ENCODE results near the gene ZBTB12.
"Not testable (repeated sequence)": the region's sequence is repeated elsewhere in the genome, so short reads cannot be mapped to it uniquely, and the experiment has no call there.

Gene ZBTB12

GRCh38 chr6:31906727-31907126 is 4.8 kb upstream of the ZBTB12 start:
- not testable (repeated sequence) for ATAC-seq, DNase-seq, H3K27ac Mint-ChIP-seq, H3K27me3 Mint-ChIP-seq, H3K4me1 Mint-ChIP-seq, H3K4me3 Mint-ChIP-seq, H3K9me3 Mint-ChIP-seq

GRCh38 chr6:31906122-31906521 is 4.2 kb upstream of the ZBTB12 start:
- peaks cover 14% of the 10 kb centered on the region for H3K4me1 Mint-ChIP-seq
- H3K4me3 Mint-ChIP-seq = no peak overlapping the region
- peaks cover 10% of the 10 kb centered on the region for H3K27me3 Mint-ChIP-seq
- peak overlapping the region in 1 of 2 donors; percentile 4 for H3K27ac Mint-ChIP-seq
- ATAC-seq (no peak), DNase-seq (no peak)
- no peaks in the 10 kb centered on the region for H3K9me3 Mint-ChIP-seq

DNA sequence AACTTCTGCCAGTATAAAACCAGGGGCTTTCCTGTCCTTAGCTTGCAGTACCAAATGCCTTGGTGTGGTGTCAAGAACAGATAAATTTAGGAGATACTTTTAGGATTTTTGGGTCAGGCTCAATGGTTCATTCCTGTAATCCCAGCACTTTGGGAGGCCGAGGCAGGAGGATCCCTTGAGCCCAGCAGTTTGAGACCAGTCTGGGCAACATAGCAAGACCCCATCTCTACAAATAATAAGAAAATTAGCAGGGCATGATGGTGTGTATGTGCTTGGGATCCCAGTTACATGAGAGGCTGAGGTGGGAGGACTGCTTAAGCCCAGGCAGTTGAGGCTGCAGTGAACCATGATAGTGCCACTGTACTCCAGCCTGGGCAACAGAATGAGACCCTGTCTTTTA is 3.2 kb upstream of the ZBTB12 start:
- ATAC-seq (no peak), DNase-seq (no peak)
- peaks cover 10% of the 10 kb centered on the region for H3K27me3 Mint-ChIP-seq
- no peak overlapping the region for H3K27ac Mint-ChIP-seq
- H3K4me1 Mint-ChIP-seq = peaks cover 24% of the 10 kb centered on the region
- H3K9me3 Mint-ChIP-seq = no peaks in the 10 kb centered on the region
- H3K4me3 Mint-ChIP-seq = no peak overlapping the region

DNA sequence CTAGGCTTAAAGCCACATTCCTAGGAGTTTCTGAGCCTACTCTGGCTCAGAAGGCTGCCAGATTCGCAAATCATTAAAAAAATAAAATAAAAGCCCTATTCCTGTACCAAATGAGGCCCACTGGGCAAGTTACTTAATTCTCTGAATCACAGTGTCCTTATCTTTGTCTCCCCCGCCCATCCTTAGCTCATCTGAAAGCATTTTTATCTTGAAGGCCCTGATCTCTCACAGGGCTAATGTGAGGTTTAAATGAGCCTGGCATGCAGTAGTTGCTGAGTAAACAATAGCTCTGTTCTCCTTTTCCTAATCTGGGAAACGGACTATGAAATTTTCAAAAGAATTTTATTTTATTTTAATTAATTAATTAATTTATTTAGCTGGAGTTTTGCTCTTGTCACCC is 2.1 kb upstream of the ZBTB12 start:
- ATAC-seq = no peak
- no peak overlapping the region for H3K27ac Mint-ChIP-seq
- DNase-seq = no peak
- H3K4me1 Mint-ChIP-seq = peaks cover 35% of the 10 kb centered on the region
- H3K9me3 Mint-ChIP-seq = no peaks in the 10 kb centered on the region
- H3K27me3 Mint-ChIP-seq = peaks cover 10% of the 10 kb centered on the region
- H3K4me3 Mint-ChIP-seq = no peak overlapping the region

DNA sequence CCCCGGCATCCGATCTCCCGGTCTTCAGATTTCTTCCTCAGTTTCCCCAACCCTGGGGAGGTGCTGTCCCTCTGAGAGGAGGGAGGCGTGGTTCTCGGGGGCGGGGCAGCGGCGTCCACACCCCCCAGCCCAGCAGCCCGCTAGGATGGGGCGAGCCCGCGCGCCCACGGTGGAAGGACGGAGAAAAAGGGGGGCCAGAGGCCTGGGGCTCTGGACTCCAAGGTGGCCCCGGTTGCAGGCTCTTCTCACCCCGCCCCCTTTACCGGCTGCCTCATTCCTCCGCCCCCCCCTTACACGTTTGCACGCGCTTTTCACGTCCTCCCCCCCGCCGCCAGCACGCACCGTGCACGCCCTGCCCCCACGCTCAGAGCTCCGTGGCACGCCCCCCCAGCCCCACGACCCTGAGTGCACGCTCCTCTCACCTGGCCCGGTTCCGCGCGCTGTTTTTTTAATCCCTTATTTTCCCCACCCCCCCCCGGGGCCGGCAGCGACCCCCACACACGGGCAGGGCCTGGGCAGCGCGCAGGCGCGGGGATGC is 402 bp downstream of the ZBTB12 start:
- peak; percentile 19 for ATAC-seq
- peak; percentile 61 to 64 for DNase-seq
- no peaks in the 10 kb centered on the region for H3K9me3 Mint-ChIP-seq
- peaks cover 6% of the 10 kb centered on the region for H3K27me3 Mint-ChIP-seq
- peaks cover 44% of the 10 kb centered on the region for H3K4me1 Mint-ChIP-seq
- H3K4me3 Mint-ChIP-seq = peak overlapping the region; percentile 75 to 90
- H3K27ac Mint-ChIP-seq = peak overlapping the region in 1 of 2 donors; percentile 71

DNA sequence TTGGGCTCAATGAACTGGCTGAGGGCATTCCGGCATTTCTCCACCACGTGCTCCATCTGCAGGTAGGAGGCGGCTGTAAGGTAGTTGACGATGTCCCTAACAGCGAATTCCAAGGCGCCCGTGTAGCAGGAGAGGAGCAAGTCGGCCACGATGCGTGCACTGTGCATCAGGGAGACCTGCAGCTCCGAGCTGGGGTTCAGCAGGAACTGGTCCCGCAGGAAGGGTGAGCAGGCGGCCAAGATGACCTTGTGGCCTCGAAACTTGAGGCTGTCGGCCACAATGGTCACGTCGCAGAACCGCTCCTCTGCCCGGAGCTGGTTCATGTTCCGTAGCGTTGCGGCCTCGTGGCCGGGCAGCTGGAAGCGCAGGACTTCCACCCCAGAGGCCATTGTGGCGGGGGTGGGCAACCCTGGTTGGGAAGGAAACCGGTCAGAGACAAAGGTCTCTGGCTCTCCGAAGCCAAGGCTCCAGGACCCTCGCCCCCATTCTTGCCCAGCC is 920 bp downstream of the ZBTB12 start:
- Mint-ChIP-seq H3K27ac (peak overlapping the region in 1 of 2 donors; percentile 71), H3K9me3 (no peaks in the 10 kb centered on the region), H3K4me1 (peaks cover 50% of the 10 kb centered on the region), H3K4me3 (peak overlapping the region; percentile 75 to 90), H3K27me3 (peaks cover 1% of the 10 kb centered on the region)
- no peak for DNase-seq
- no peak for ATAC-seq

- H3K27me3 Mint-ChIP-seq = no peaks in the 10 kb centered on the region
- H3K4me3 Mint-ChIP-seq = peak overlapping the region; percentile 60 to 86
- ATAC-seq (no peak), DNase-seq (no peak)
- H3K4me1 Mint-ChIP-seq = peaks cover 56% of the 10 kb centered on the region
- H3K27ac Mint-ChIP-seq = no peak overlapping the region
- H3K9me3 Mint-ChIP-seq = no peaks in the 10 kb centered on the region
Measured at GRCh38 chr6:31899882-31900722, 1.8 kb downstream of the ZBTB12 start.

GRCh38 chr6:31899215-31899614 is 2.7 kb downstream of the ZBTB12 start:
- no peak for ATAC-seq
- Mint-ChIP-seq H3K27ac (peak overlapping the region in 1 of 2 donors; percentile 69), H3K4me3 (peak overlapping the region; percentile 60 to 86), H3K27me3 (no peaks in the 10 kb centered on the region), H3K9me3 (no peaks in the 10 kb centered on the region), H3K4me1 (peaks cover 56% of the 10 kb centered on the region)
- DNase-seq = no peak

DNA sequence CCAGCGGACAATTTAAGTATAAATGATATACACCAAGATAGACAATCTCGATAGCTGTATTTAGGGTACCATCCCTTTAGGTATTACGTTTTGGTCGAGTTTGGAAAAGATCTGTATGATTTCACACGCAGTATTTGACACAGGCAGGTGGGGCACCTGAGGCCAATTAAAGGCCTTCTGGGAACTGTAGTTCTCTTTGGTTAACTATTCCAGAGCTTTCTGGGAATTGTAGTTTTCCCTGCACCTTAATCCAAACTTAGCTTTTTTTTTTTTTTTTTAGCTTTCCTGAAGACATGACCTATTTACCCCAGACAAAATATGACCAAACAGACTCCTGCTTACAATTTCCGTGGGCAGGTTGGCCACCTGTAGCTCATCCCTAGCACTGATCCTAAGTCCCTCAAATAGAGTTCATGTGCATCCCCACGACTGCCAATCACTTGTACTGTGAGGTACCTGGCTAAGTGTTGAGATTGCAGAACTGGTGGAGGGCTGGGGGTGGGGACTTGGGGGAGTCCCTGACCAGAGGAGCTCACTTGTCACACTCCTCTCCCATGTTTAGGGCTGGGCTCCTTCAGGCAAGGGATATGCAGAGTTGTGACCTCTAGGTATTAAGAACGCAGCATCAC is 3.4 kb downstream of the ZBTB12 start:
- Mint-ChIP-seq H3K4me3 (peak overlapping the region; percentile 86 to 96), H3K27me3 (no peaks in the 10 kb centered on the region), H3K4me1 (peaks cover 56% of the 10 kb centered on the region), H3K27ac (peak overlapping the region; percentile 79 to 97), H3K9me3 (no peaks in the 10 kb centered on the region)
- DNase-seq (no peak), ATAC-seq (peak; percentile 3)

DNA sequence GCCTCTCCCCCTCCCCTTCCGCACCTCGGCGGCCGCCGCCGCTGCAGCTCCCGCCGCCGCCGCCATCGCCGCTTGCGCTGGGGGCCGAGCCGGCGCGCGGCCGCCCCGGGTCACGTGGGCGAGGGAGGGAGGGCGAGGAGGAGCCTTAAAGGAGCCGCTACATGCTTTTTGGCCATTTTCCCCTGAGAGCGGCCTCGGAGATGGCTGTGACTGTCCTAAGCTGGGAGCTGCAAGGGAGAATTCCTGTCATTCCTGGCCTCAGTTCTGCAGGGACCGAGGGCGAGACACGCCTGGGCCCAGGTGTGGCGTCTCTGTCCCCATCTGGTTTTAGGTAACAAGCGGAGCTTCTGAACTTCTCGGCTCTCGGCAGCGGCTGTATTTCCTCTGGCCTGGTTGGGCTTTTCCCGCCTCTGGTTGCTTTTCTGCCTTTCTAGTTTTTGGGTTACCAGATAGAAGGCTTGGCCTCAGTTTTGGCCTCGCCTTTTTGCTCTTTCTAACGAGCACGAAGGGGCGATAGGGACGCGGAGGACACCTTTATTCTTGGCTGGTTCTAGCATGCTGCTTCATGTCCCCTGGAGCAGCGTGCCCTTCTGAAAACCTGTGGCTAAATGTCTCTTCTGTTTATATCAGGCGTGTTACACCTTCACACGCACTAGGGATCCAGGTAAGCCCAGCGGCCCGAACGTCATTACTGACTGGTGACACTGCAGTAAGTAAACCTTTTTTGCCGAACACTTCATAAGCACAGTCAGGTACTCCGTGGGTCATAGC is 4.1 kb downstream of the ZBTB12 start, which contains the start of gene EHMT2:
TSS of gene EHMT2 (minus strand) at position 87 of the 771 bp plus-strand sequence. CDS start at position 66, 21 bp downstream.
- Mint-ChIP-seq H3K27me3 (no peaks in the 10 kb centered on the region), H3K9me3 (no peaks in the 10 kb centered on the region), H3K4me3 (peak within 1 kb of the TSS; percentile 92 to 97), H3K27ac (peak within 1 kb of the TSS; percentile 87 to 98), H3K4me1 (peaks cover 52% of the 10 kb centered on the region)
- DNase-seq = peak; percentile 86 to 87
- peak; percentile 73 for ATAC-seq

- Mint-ChIP-seq H3K9me3 (no peaks in the 10 kb centered on the region), H3K27me3 (no peaks in the 10 kb centered on the region), H3K4me1 (peaks cover 46% of the 10 kb centered on the region), H3K27ac (peak overlapping the region; percentile 87 to 98), H3K4me3 (peak overlapping the region; percentile 92 to 97)
- ATAC-seq (peak; percentile 10), DNase-seq (peak in 1 of 2 donors; percentile 28)
Measured at GRCh38 chr6:31896856-31897611, 4.9 kb downstream of the ZBTB12 start.

- H3K9me3 Mint-ChIP-seq = no peaks in the 10 kb centered on the region
- no peaks in the 10 kb centered on the region for H3K27me3 Mint-ChIP-seq
- H3K4me1 Mint-ChIP-seq = peaks cover 45% of the 10 kb centered on the region
- no peak for DNase-seq
- peak overlapping the region; percentile 87 to 98 for H3K27ac Mint-ChIP-seq
- ATAC-seq = no peak
- H3K4me3 Mint-ChIP-seq = peak overlapping the region; percentile 92 to 97
Measured at GRCh38 chr6:31896493-31896855, 5.4 kb downstream of the ZBTB12 start.

- ATAC-seq (no peak), DNase-seq (no peak)
- Mint-ChIP-seq H3K4me3 (no peak overlapping the region), H3K27ac (peak overlapping the region; percentile 38 to 80), H3K4me1 (peaks cover 15% of the 10 kb centered on the region), H3K9me3 (no peaks in the 10 kb centered on the region), H3K27me3 (no peaks in the 10 kb centered on the region)
Measured at GRCh38 chr6:31892821-31893220, 9.1 kb downstream of the ZBTB12 start.

DNA sequence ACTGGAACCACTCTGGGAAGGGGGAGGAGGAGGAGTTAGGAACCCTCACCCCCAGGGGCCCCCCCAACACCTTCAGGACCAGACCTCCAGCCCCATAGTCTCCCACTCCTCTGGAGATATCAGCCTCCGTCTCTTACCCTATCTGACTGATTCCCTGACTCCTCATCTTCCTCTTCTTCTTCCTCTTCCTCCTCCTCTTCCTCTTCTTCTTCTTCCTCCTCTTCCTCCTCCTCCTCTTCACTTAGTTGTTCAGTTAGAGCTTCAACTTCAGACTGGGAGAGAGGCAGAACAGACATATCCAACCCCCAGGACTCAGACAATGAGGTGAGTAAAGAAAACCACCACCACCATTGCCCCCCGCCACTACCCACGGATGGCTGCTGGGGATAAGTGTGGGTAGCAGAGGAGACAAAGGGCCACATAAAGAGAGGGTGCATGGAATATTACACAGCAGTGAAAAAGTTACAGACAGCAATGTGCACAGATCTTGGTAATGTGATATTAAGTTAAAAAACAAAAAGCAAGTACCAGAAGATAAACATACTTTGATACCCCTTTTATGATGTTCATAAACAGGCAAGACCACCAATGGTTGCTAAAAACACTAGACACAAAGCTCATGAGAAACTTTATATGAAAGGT is 12.4 kb downstream of the ZBTB12 start:
- Mint-ChIP-seq H3K9me3 (no peaks in the 10 kb centered on the region), H3K27me3 (no peaks in the 10 kb centered on the region), H3K4me1 (no peaks in the 10 kb centered on the region), H3K4me3 (no peak overlapping the region), H3K27ac (peak overlapping the region in 1 of 2 donors; percentile 45)
- ATAC-seq (no peak), DNase-seq (no peak)

Measured in stimulated activated naive CD8-positive, alpha-beta T cell treated with anti-CD3 and anti-CD28 coated beads, Interleukin-15, amount 100 ng/mL, for 72 hours (primary cell).